ENCODE data around the gene ANP32B.
"Not testable (repeated sequence)": the region's sequence is repeated elsewhere in the genome, so short reads cannot be mapped to it uniquely, and the experiment has no call there.

ANP32B gene

GRCh38 chr9:97993000-97993399, 9.9 kb downstream of the ANP32B start:
- no peak overlapping the region for H3K4me3 ChIP-seq (ENCODE audit: low read depth, low read length)
- TF ChIP-seq CTCF (IDR thresholded peaks at IDR 0.05; ENCODE audit: insufficient read depth, low read depth, low read length, missing control alignments): no peak
- peak; percentile 38 for DNase-seq (ENCODE audit: low read depth)

GRCh38 chr9:97994703-97995102, 11.6 kb downstream of the ANP32B start:
- TF ChIP-seq CTCF (IDR thresholded peaks at IDR 0.05; ENCODE audit: insufficient read depth, low read depth, low read length, missing control alignments): no peak
- no peak overlapping the region for H3K4me3 ChIP-seq (ENCODE audit: low read depth, low read length)
- no peak for DNase-seq (ENCODE audit: low read depth)

GRCh38 chr9:97996676-97997075, 13.5 kb downstream of the ANP32B start:
- DNase-seq (ENCODE audit: low read depth); H3K4me3 ChIP-seq (ENCODE audit: low read depth, low read length): not testable (repeated sequence)

GRCh38 chr9:97997330-97998276, 14.5 kb downstream of the ANP32B start:
- no peak overlapping the region for H3K4me3 ChIP-seq (ENCODE audit: low read depth, low read length)
- no peak for TF ChIP-seq CTCF (IDR thresholded peaks at IDR 0.05; ENCODE audit: insufficient read depth, low read depth, low read length, missing control alignments)
- DNase-seq (ENCODE audit: low read depth): no peak

- H3K4me3 ChIP-seq (ENCODE audit: low read depth, low read length): no peak overlapping the region
- DNase-seq (ENCODE audit: low read depth): no peak
- TF ChIP-seq CTCF (IDR thresholded peaks at IDR 0.05; ENCODE audit: insufficient read depth, low read depth, low read length, missing control alignments): no peak
These were observed 19.7 kb downstream of the ANP32B start for GRCh38 chr9:98002808-98003207.

- no peak for TF ChIP-seq CTCF (IDR thresholded peaks at IDR 0.05; ENCODE audit: insufficient read depth, low read depth, low read length, missing control alignments)
- no peak for DNase-seq (ENCODE audit: low read depth)
- H3K4me3 ChIP-seq (ENCODE audit: low read depth, low read length): no peak overlapping the region
These were observed 23.1 kb downstream of the ANP32B start for GRCh38 chr9:98006127-98006796.

GRCh38 chr9:98007251-98007928, 24.2 kb downstream of the ANP32B start:
- no peak overlapping the region for H3K4me3 ChIP-seq (ENCODE audit: low read depth, low read length)
- DNase-seq (ENCODE audit: low read depth): no peak
- no peak for TF ChIP-seq CTCF (IDR thresholded peaks at IDR 0.05; ENCODE audit: insufficient read depth, low read depth, low read length, missing control alignments)

Measured in GM12865 (cell line).